ENCODE results near the gene SMAD4.
A peak's percentile ranks its signal among the peaks of the same experiment; 100 is the strongest.

SMAD4 gene

GRCh38 chr18:51029694-51030536 is at the start of gene SMAD4:
Gene SMAD4, plus strand, starts transcription at chr18:51030213. Its CDS starts 16,834 bp downstream, at chr18:51047047.
- DNase-seq (ENCODE audit: extremely low read depth, low read depth), result peak; percentile 77
- peak within 1 kb of the TSS; percentile 71 for H3K4me3 ChIP-seq (replicated peaks; ENCODE audit: low read depth, low read length)
- TF ChIP-seq, protein P1, sequence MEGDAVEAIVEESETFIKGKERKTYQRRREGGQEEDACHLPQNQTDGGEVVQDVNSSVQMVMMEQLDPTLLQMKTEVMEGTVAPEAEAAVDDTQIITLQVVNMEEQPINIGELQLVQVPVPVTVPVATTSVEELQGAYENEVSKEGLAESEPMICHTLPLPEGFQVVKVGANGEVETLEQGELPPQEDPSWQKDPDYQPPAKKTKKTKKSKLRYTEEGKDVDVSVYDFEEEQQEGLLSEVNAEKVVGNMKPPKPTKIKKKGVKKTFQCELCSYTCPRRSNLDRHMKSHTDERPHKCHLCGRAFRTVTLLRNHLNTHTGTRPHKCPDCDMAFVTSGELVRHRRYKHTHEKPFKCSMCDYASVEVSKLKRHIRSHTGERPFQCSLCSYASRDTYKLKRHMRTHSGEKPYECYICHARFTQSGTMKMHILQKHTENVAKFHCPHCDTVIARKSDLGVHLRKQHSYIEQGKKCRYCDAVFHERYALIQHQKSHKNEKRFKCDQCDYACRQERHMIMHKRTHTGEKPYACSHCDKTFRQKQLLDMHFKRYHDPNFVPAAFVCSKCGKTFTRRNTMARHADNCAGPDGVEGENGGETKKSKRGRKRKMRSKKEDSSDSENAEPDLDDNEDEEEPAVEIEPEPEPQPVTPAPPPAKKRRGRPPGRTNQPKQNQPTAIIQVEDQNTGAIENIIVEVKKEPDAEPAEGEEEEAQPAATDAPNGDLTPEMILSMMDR (IDR thresholded peaks at IDR 0.05; ENCODE audit: low read depth, low read length, missing control alignments), result no peak

GRCh38 chr18:50981381-50981780 is 48.6 kb upstream of the SMAD4 start:
- TF ChIP-seq, protein P1 (IDR thresholded peaks at IDR 0.05; ENCODE audit: low read depth, low read length, missing control alignments), result no peak
- no peak overlapping the region for H3K4me3 ChIP-seq (replicated peaks; ENCODE audit: low read depth, low read length)
- no peak for DNase-seq (ENCODE audit: extremely low read depth, low read depth)

DNA sequence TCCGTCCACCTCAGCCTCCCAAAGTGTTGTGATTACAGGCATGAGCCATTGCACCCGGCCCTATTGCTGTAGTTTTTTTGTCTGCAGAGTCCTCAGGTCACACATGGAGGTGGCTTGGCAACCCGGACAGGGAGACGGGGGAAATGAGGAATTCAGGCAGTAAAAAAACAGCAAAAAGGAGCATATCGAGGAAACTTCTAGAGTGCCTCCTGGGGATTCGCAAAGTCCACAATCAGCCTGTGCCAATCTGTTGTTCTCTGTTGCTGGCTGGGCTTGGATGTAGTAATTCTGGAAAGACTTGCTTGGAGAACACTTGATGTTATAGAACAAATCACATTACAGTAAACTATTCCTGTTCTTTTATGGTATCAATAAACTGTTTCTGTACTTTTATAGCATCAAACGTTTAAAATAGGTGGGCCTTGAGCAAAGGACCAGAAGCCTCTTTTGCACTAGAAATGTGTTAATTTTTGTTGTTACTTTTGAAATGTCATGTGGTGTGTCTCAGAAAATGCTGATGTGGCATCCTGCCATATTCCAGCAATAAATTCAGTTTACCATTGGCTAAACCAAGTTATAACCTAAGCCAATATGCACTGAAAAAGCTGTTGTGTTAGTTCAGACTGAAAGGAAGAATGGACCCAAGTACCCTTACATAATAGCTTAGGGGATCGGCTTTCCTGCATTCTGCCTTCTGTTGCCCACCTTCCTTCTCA is 47.8 kb upstream of the SMAD4 start:
- TF ChIP-seq, protein P1 (IDR thresholded peaks at IDR 0.05; ENCODE audit: low read depth, low read length, missing control alignments), result no peak
- DNase-seq (ENCODE audit: extremely low read depth, low read depth), result no peak
- H3K4me3 ChIP-seq (replicated peaks; ENCODE audit: low read depth, low read length), result no peak overlapping the region

GRCh38 chr18:50982802-50983179 is 47.2 kb upstream of the SMAD4 start:
- TF ChIP-seq, protein P1 (IDR thresholded peaks at IDR 0.05; ENCODE audit: low read depth, low read length, missing control alignments), result peak; percentile 16
- DNase-seq (ENCODE audit: extremely low read depth, low read depth), result no peak
- H3K4me3 ChIP-seq (replicated peaks; ENCODE audit: low read depth, low read length), result no peak overlapping the region

- H3K4me3 ChIP-seq (replicated peaks; ENCODE audit: low read depth, low read length), result no peak overlapping the region
- DNase-seq (ENCODE audit: extremely low read depth, low read depth), result peak; percentile 71
- TF ChIP-seq, protein P1 (IDR thresholded peaks at IDR 0.05; ENCODE audit: low read depth, low read length, missing control alignments), result no peak
Observed at GRCh38 chr18:50986360-50987087, 43.5 kb upstream of the SMAD4 start.

- DNase-seq (ENCODE audit: extremely low read depth, low read depth), result no peak
- TF ChIP-seq, protein P1 (IDR thresholded peaks at IDR 0.05; ENCODE audit: low read depth, low read length, missing control alignments), result no peak
Observed at GRCh38 chr18:50987261-50987660, 42.8 kb upstream of the SMAD4 start.

More at GRCh38 chr18:50987261-50987660, 42.8 kb upstream of the SMAD4 start:
- no peak overlapping the region for H3K4me3 ChIP-seq (replicated peaks; ENCODE audit: low read depth, low read length)
